ENCODE data around the gene ZBTB7B. TPM values are rescaled to one million over a fixed set of nuclear protein-coding genes. Genes with fewer than 3 reads are reported as not detected.
A peak's percentile ranks its signal among the peaks of the same experiment; 100 is the strongest.

ZBTB7B gene
- 15.5 and 15.8 TPM in 2 replicates for total RNA-seq

DNA sequence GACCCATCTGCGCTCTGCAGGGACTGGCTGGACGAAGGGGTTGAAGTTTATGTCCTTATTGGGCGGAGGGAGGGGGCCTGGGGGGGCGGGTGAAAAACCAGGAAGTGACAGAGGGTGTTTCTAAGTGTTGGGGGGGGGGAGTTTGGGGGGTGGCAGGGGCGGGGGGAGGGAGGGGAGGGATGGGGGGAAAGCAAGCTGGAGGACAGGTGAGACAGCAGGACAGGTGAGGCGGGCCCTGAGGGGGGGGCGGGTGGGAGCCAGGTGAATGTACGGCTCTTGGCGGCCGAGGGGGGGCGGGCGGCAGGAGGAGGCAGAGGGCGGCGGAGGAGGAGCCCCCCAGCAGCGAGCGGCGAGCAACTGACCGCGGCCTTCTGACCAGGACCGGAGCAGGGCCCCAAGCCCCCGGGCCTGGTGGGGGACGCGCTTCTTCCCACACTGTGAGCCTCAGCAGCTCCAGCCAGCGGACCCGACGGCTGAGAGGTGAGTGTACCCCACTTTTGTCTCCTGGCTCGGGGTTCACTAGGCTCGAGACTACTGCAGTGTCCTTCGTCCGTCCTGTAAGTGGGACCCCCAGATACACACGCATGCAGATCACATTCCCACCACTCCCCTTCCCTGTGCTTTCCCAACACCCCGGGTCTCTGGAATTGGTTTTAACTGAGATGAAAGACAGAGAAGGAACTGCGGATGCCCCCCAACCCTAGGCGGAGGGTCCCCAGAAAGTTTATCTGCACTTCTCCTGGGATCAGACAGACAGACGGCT is at the start of gene ZBTB7B:
ZBTB7B (plus strand) TSS at position 339 of the 763 bp plus-strand sequence. CDS start 11,859 bp downstream, outside the sequence.
- H3K4me3 ChIP-seq (ENCODE audit: low read depth, low read length), result peak within 1 kb of the TSS; percentile 93
- peak; percentile 20 for DNase-seq (ENCODE audit: low read depth)
- TF ChIP-seq, protein P1, sequence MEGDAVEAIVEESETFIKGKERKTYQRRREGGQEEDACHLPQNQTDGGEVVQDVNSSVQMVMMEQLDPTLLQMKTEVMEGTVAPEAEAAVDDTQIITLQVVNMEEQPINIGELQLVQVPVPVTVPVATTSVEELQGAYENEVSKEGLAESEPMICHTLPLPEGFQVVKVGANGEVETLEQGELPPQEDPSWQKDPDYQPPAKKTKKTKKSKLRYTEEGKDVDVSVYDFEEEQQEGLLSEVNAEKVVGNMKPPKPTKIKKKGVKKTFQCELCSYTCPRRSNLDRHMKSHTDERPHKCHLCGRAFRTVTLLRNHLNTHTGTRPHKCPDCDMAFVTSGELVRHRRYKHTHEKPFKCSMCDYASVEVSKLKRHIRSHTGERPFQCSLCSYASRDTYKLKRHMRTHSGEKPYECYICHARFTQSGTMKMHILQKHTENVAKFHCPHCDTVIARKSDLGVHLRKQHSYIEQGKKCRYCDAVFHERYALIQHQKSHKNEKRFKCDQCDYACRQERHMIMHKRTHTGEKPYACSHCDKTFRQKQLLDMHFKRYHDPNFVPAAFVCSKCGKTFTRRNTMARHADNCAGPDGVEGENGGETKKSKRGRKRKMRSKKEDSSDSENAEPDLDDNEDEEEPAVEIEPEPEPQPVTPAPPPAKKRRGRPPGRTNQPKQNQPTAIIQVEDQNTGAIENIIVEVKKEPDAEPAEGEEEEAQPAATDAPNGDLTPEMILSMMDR (IDR thresholded peaks at IDR 0.05; ENCODE audit: insufficient read depth, low read depth, low read length), result no peak

- DNase-seq (ENCODE audit: low read depth), result no peak
- TF ChIP-seq, protein P1 (IDR thresholded peaks at IDR 0.05; ENCODE audit: insufficient read depth, low read depth, low read length), result no peak
- H3K4me3 ChIP-seq (ENCODE audit: low read depth, low read length), result no peak overlapping the region
These were observed 49.0 kb upstream of the ZBTB7B start for GRCh38 chr1:154953611-154954038.

DNA sequence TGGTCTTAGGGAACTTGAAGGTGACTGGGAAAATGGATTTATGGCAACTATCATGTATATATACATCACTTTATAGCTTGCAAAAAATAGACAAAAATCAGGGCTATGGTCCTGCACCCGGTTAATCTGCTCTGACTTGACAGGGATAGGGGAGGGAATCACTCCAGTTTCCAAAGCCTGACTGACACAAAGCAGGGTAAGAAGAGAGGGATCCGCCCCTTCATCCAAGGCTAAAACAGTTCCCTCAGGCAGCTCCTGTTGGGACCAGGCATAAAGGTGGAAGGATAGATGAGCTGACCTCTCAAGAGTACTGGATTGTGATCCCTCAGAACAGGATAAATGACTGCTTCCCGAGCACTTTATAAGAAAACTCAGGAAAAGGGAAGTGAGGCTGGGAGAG is 48.1 kb upstream of the ZBTB7B start:
- TF ChIP-seq, protein P1 (IDR thresholded peaks at IDR 0.05; ENCODE audit: insufficient read depth, low read depth, low read length), result no peak
- no peak overlapping the region for H3K4me3 ChIP-seq (ENCODE audit: low read depth, low read length)
- DNase-seq (ENCODE audit: low read depth), result no peak

DNA sequence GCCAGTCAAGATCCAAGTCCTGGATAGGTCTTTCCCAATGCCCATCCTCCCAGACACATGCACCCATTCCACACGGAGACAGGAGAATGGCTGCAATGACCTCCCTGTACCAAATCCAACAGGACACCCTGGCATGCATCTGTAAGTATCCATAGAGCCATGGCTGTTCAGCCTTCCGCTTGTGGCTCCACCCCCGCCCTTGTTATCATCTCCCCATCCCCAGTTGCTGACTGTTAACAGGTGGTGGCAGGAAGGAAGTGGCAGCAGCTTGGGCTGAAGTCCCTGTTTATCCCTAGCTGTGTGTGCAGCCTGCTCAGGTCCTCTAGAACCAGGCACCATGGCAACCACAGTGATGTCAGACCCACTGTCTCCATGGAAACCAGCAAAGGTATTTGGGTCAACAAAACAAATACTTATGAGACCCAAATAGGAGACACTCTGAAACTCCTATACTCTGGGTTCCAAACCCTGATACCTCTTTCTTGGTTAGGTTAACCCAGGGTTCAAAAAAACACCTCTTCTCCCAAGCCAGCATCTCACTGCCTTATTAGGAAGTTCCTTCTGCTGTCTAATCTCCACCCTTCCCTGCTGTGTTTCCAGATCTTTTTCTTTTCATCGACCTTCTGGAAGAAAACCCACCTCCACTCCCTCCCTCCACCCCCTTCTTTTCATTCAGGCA is 47.4 kb upstream of the ZBTB7B start:
- TF ChIP-seq, protein P1 (IDR thresholded peaks at IDR 0.05; ENCODE audit: insufficient read depth, low read depth, low read length), result no peak
- peak; percentile 60 for DNase-seq (ENCODE audit: low read depth)
- H3K4me3 ChIP-seq (ENCODE audit: low read depth, low read length), result peak overlapping the region; percentile 69

GRCh38 chr1:154955718-154956543 is 46.7 kb upstream of the ZBTB7B start, which contains the start of gene PBXIP1:
Gene PBXIP1, minus strand, starts transcription at chr1:154956099. Its CDS starts 2,378 bp downstream, at chr1:154953721.
- peak within 1 kb of the TSS; percentile 69 for H3K4me3 ChIP-seq (ENCODE audit: low read depth, low read length)
- peak; percentile 92 for DNase-seq (ENCODE audit: low read depth)
- TF ChIP-seq, protein P1 (IDR thresholded peaks at IDR 0.05; ENCODE audit: insufficient read depth, low read depth, low read length), result peak; percentile 45

GRCh38 chr1:154956544-154956941 is 46.1 kb upstream of the ZBTB7B start:
- peak overlapping the region; percentile 69 for H3K4me3 ChIP-seq (ENCODE audit: low read depth, low read length)
- DNase-seq (ENCODE audit: low read depth), result no peak
- TF ChIP-seq, protein P1 (IDR thresholded peaks at IDR 0.05; ENCODE audit: insufficient read depth, low read depth, low read length), result no peak

All from fibroblast of villous mesenchyme (primary cell).